Loucy (cell line): ENCODE measurements around the gene RMRP.

Experiments
- CTCF ChIP-seq: fragments of 200-600 bp; sonication (generic); conservative IDR thresholded peaks from 2 replicates; pipeline ENCODE4 v1.5.1; 2014; ENCODE audit warnings: mild to moderate bottlenecking, antibody characterized with exemption, low read length
- EZH2phosphoT487 ChIP-seq: fragments of 200-600 bp; IDR thresholded peaks from 2 replicates; pipeline ENCODE4 v1.6.1; 2018; ENCODE audit warnings: antibody characterized with exemption, mild to moderate bottlenecking, moderate library complexity, borderline replicate concordance

DNA sequence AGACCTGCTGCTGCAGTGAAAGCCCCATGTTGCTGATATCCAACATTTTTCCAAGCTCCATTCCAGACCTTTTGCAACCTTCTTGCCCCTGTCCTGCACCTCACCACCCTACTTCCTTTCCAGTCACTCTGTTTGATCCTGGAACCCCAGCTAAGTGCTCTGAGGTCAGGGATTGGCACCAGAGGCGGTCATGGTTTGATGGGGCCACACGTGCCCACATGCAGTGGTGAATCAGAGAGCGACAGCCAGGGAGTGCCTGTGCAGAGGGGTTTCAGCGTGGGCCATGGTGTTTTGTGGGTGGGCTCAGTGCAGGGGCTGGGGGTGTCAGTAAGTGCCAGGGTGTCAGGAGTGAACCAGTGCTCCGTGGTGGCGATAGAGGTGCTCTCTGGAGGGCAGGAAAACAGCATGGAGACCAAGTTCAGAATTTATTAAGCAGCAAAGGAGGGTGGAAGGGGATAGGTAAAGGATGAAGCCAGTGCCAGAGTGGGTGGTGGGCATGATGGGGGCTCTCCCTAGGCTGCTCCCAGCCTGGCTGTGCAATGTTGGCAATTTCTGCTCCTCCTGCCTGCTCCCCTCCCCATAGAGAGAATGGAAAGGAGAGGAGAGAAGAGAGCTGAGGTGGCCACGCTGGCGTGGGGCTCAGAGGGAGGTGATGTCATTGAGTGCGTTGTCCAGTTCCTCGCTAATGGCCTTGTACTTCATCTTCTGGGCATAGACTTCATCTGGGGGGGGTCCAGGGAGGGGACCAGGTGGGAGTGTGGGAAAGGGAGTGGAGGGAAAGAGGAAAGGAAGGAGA lies 24.9 kb upstream of the RMRP start:
- TF ChIP-seq CTCF (no peak), EZH2phosphoT487 (no peak)
